ENCODE data around the gene OSBPL8.

GRCh38 chr12:76387614-76388013, 172.0 kb downstream of the OSBPL8 start:
- no peak for TF ChIP-seq POLR2AphosphoS5 (IDR thresholded peaks at IDR 0.05; ENCODE audit: borderline replicate concordance, low read depth, low read length)
- TF ChIP-seq EZH2 (IDR thresholded peaks at IDR 0.05): no peak

All from SK-N-MC (cell line).